ENCODE results near the gene PIP5K1B. TPM values are rescaled to one million over a fixed set of nuclear protein-coding genes. Genes with fewer than 3 reads are reported as not detected.

Gene PIP5K1B
- total RNA-seq, 1 experiment from 2014 or later, result not detected

- BruUV-seq (replicated peaks), result no TSS peak
- no peaks in the 10 kb centered on the region for H3K9me3 ChIP-seq (ENCODE audit: control insufficient read depth, insufficient read depth, low read depth, low read length)
- H3K27me3 ChIP-seq (ENCODE audit: control insufficient read depth, insufficient read depth, low read length), result no peaks in the 10 kb centered on the region; the same call in 1 of the 2 replicates
- ChIA-PET CTCF (no interaction called here), POLR2A (no interaction called here)
- H3K4me1 ChIP-seq (ENCODE audit: control insufficient read depth, insufficient read depth, low read length), result no peaks in the 10 kb centered on the region
- H3K4me3 ChIP-seq (ENCODE audit: low read depth in 2 of 2, low read length in 2 of 2), result no peak overlapping the region
- in situ Hi-C loops (cut with HindIII; ENCODE audit: low pct_unique_long_range_greater_than_20kb, low sequenced_read_pairs) (no loop called here), intact Hi-C loops (cut with micrococcal nuclease; ENCODE audit: unreplicated experiment) (no loop called here)
- H3K36me3 ChIP-seq (ENCODE audit: control insufficient read depth, insufficient read depth, low read length), result no peaks in the 10 kb centered on the region
- TF ChIP-seq REST (IDR thresholded peaks at IDR 0.05; ENCODE audit: insufficient read depth in 1 of 2, low read depth in 2 of 2, low read length in 1 of 2), result no peak
- TF ChIP-seq CTCF (IDR thresholded peaks at IDR 0.05), result no peak
- no peak for TF ChIP-seq POLR2AphosphoS5 (IDR thresholded peaks at IDR 0.05; ENCODE audit: low read depth, low read length)
- no peak for TF ChIP-seq TCF7L2 (IDR thresholded peaks at IDR 0.05; ENCODE audit: low read depth, low read length)
- TF ChIP-seq SIN3A (IDR thresholded peaks at IDR 0.05; ENCODE audit: borderline replicate concordance, insufficient read depth, low read depth, low read length), result no peak
- H3K27ac ChIP-seq (ENCODE audit: low read length), result no peak overlapping the region
- DNase-seq (ENCODE audit: low read depth, low spot score), result no peak
- ATAC-seq, result no peak
Measured at GRCh38 chr9:68800836-68801235, 95.8 kb downstream of the PIP5K1B start.

GRCh38 chr9:68802525-68803015 lies 97.5 kb downstream of the PIP5K1B start:
- ChIA-PET POLR2A (no interaction called here), CTCF (no interaction called here)
- no peaks in the 10 kb centered on the region for H3K4me1 ChIP-seq (ENCODE audit: control insufficient read depth, insufficient read depth, low read length)
- DNase-seq (ENCODE audit: low read depth, low spot score) (no peak), ATAC-seq (no peak)
- no peak overlapping the region for H3K27ac ChIP-seq (ENCODE audit: low read length)
- H3K4me3 ChIP-seq (ENCODE audit: low read depth in 2 of 2, low read length in 2 of 2), result no peak overlapping the region
- no peaks in the 10 kb centered on the region for H3K9me3 ChIP-seq (ENCODE audit: control insufficient read depth, insufficient read depth, low read depth, low read length)
- TF ChIP-seq REST (IDR thresholded peaks at IDR 0.05; ENCODE audit: insufficient read depth in 1 of 2, low read depth in 2 of 2, low read length in 1 of 2), result no peak
- TF ChIP-seq POLR2AphosphoS5 (IDR thresholded peaks at IDR 0.05; ENCODE audit: low read depth, low read length), result no peak
- TF ChIP-seq SIN3A (IDR thresholded peaks at IDR 0.05; ENCODE audit: borderline replicate concordance, insufficient read depth, low read depth, low read length), result no peak
- TF ChIP-seq TCF7L2 (IDR thresholded peaks at IDR 0.05; ENCODE audit: low read depth, low read length), result no peak
- no peak for TF ChIP-seq CTCF (IDR thresholded peaks at IDR 0.05)
- no peaks in the 10 kb centered on the region; the same call in 1 of the 2 replicates for H3K27me3 ChIP-seq (ENCODE audit: control insufficient read depth, insufficient read depth, low read length)
- BruUV-seq (replicated peaks), result no TSS peak
- in situ Hi-C loops (cut with HindIII; ENCODE audit: low pct_unique_long_range_greater_than_20kb, low sequenced_read_pairs), result no loop called here
- intact Hi-C loops (cut with micrococcal nuclease; ENCODE audit: unreplicated experiment), result no loop called here
- H3K36me3 ChIP-seq (ENCODE audit: control insufficient read depth, insufficient read depth, low read length), result no peaks in the 10 kb centered on the region
